GM18519 (cell line): ENCODE data around the gene CCDC102B.
A peak's percentile ranks its signal among the peaks of the same experiment; 100 is the strongest.
"Not testable (repeated sequence)": the region's sequence is repeated elsewhere in the genome, so short reads cannot be mapped to it uniquely, and the experiment has no call there.

Experiments used
- ATAC-seq: cut with Tn5 transposase; IDR thresholded peaks from one replicate; pipeline ENCODE4 v1.9.1; 2021; ENCODE audit warnings: mild to moderate bottlenecking, moderate library complexity; ENCODE audit not compliant: unreplicated experiment, low FRiP score

Gene CCDC102B

DNA sequence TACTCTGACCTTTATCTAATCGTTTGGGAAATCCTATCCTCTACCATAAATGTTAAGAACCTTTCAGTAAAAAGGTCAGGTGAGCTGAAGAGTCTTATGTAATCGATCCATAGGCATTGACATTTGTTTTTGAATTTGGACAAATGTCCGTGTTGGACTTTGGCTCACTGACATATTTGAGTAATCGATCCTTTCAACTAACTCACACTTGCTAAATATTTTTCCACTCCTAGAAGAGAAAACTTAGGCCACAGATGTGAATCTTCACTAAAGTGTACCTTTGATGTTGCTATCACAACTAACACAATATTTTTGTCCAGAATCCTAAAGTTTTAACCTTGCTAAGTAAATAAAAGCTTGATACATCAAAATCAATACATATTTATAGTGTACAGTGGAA is 89.5 kb downstream of the CCDC102B start:
- no peak for ATAC-seq

- peak; percentile 48 for ATAC-seq
Observed at GRCh38 chr18:68893354-68893753, 95.5 kb downstream of the CCDC102B start.

DNA sequence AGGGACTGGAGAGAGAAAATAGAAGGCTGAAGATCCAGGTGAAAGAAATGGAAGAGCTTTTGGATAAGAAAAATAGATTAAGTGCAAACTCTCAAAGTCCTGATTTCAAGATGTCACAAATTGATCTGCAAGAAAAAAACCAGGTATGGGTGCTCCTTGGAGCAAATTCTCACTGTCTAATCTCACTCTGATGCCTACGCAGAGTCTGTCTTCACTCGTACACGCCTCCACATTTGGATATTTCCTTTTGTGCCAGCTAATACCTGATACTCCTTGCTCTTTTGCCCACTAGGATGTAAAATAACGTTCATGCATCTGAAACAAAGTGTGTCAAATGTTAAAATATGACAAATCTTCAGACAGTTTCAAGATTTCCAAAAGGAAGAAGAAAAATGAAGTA is 99.4 kb downstream of the CCDC102B start:
- ATAC-seq, result no peak

GRCh38 chr18:68909579-68909978 is 111.7 kb downstream of the CCDC102B start:
- ATAC-seq, result no peak

DNA sequence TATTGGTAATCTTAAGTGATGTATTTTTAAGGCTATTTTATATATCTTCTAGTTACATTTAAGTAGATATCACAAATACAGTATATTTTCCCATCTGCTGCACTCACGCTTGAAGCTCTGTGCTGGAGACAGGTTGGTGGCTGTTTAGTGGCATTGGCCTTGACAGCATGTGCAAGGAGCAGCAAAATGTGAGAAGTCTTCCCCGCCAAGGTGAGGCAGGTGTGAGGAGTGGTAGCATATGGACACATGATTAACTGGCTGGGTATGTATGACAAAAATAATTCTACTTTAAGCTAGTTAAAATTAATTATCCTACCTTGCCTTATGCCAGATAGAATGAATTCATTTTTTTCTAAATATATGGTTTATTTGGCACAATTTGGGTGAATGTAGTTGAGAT is 117.2 kb downstream of the CCDC102B start:
- no peak for ATAC-seq

DNA sequence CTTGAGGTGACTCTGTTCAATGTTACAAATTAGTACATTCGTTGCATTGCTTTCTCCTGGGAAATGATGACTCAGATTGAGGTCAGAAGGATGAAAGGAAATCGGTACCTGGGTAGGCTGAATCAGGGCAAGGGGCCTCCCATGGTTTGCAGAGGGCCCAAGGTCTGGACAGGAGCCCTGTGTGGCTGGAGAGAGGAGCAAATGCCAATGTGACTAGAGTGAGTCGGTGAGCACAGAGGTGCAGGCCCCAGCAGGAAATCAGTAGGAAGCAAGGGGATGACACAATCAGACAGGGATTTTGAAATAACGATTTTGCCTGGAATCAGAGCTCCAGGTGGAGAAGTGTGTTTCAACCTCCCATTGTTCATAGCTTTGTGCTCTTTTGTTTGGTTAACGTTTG is 118.9 kb downstream of the CCDC102B start:
- no peak for ATAC-seq

DNA sequence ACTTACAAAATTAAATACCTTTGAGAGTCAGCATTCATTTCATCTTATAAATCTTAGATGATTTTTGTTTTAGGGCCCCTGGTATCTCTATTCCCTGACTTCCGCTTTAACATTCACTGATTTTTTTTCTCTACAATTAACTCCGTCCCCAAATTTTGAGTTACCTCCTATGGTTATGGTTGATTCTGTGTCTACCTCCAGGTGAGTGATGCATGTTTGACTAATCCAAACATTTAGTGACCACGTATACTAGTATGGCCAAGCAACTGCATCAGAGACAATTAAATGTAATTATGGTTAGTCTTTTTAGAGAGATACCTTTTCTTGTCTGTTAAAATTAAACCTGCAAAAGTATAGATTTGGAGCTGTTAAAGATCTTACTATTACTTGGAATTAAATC is 120.3 kb downstream of the CCDC102B start:
- no peak for ATAC-seq

DNA sequence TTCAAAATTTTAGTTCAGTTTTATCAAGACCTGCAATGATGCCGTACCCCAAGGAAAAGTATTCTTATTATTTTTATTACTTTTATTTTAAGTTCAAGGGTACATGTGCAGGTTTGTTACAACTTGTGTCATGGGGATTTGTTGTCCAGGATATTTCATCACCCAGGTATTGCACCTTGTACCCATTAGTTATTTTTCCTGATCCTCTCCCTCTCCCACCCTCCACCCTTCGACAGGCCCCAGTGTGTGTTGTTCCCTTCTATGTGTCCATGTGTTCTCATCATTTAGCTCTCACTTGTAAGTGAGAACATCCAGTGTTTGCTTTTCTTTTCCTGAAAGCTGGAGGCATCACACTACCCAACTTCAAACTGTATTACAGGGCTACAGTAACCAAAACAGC is 122.0 kb downstream of the CCDC102B start:
- no peak for ATAC-seq

GRCh38 chr18:68922392-68922791 is 124.5 kb downstream of the CCDC102B start:
- ATAC-seq, result no peak

- peak; percentile 77 for ATAC-seq
Observed at GRCh38 chr18:68925268-68925667, 127.4 kb downstream of the CCDC102B start.

- ATAC-seq, result no peak
Observed at GRCh38 chr18:68928762-68929675, 131.1 kb downstream of the CCDC102B start.

- ATAC-seq, result no peak
Observed at GRCh38 chr18:68935686-68936085, 137.8 kb downstream of the CCDC102B start.

DNA sequence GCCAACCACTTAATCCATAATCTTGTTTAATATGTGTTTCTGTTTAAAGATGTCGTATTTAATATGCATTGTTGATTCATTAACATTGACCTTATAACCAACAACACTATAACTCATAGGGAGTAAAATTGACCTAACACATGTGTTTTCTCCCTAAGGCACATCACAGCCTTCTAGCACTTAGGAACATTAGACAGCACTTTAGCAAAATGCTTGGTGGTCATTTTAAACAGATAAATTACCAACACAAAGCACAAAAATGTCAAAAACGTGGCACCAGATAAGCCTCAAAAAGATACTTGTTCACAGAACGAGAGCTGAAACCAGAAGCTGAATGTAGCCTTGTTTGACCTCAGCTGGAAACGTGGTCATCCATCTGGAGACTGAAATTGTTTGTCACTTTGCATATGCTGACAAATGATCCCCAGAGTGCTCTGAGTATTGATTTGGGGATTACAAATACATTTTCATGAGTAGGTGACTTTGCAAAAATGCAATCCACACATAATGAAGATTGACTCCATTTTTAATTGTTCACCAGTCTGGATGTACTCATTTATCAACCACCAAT is 139.2 kb downstream of the CCDC102B start:
- ATAC-seq, result no peak

DNA sequence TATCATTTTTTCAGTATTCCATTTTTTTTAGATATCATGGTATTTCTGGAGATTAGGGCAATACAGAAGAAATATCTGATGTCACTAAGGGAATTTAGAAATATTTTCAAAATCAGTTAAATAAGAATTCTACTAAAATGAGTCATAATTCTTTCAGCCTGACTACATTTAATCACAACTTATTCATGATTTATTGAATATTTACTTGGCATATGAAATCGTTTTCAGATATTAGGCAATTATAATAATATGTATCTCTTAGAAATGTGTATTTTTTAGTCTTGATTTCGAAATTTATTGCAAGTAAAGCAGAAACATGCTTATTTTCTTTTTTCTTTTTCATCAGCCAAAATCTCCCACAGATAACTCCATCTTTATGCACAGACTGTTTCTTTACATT is 142.2 kb downstream of the CCDC102B start:
- ATAC-seq, result no peak

- ATAC-seq, result no peak
Observed at GRCh38 chr18:68940754-68941153, 142.9 kb downstream of the CCDC102B start.

- ATAC-seq, result no peak
Observed at GRCh38 chr18:68942230-68942629, 144.3 kb downstream of the CCDC102B start.

- ATAC-seq, result not testable (repeated sequence)
Observed at GRCh38 chr18:68943861-68944260, 146.0 kb downstream of the CCDC102B start.

- ATAC-seq, result no peak
Observed at GRCh38 chr18:68944330-68944729, 146.4 kb downstream of the CCDC102B start.

GRCh38 chr18:68944826-68945225 is 146.9 kb downstream of the CCDC102B start:
- no peak for ATAC-seq

- no peak for ATAC-seq
Observed at GRCh38 chr18:68948622-68949021, 150.7 kb downstream of the CCDC102B start.

DNA sequence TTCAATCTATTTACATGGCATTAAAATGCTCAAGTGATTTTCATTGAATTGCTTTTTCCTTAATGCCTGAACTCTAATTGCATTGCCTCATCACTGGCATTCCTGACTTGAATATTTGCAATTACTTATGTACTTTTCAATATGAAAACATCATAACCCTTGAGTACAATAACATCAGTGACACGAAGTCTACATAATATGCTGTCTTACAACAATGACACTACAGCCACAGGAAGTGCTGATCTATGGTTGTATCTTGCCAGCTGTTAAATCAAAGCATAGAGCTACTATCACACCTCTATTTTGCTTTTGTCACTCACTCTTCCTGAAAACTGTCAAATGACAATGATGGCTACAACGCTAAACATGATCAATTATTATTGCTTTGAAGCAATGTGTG is 156.9 kb downstream of the CCDC102B start:
- no peak for ATAC-seq

DNA sequence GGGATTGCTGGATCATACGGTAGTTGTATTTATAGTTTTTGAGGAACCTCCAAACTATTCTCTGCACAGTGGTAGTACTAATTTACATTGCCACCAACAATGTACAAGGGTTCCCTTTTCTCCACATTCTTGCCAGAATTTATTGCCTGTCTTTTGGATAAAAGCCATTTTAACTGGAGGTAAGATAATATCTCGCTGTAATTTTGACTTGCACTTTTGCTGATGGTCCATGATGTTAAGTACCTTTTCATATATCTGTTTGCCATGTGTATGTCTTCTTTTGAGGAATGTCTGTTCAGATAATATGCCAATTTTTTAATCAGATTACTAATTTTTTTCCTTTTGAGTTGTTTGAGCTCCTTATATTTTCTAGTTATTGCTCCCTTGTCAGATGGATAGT is 158.8 kb downstream of the CCDC102B start:
- no peak for ATAC-seq
